GM19099 (cell line): ENCODE data around the gene SLC27A6.

Source experiments
- POLR2A ChIP-seq: IDR thresholded peaks from 3 replicates; pipeline ENCODE4 v1.6.1; 2011; ENCODE audit warnings: low read depth; ENCODE audit not compliant: insufficient read length; ENCODE audit errors: extremely low read depth

The SLC27A6 gene

GRCh38 chr5:129078660-129079059, 113.4 kb downstream of the SLC27A6 start:
- TF ChIP-seq POLR2A: no peak

- TF ChIP-seq POLR2A: no peak
These were observed 114.2 kb downstream of the SLC27A6 start for GRCh38 chr5:129079496-129079895.

GRCh38 chr5:129080766-129081165, 115.5 kb downstream of the SLC27A6 start:
- TF ChIP-seq POLR2A: no peak

GRCh38 chr5:129082225-129083136, 117.2 kb downstream of the SLC27A6 start:
- no peak for TF ChIP-seq POLR2A
